ENCODE results near the gene NME9.

DNA sequence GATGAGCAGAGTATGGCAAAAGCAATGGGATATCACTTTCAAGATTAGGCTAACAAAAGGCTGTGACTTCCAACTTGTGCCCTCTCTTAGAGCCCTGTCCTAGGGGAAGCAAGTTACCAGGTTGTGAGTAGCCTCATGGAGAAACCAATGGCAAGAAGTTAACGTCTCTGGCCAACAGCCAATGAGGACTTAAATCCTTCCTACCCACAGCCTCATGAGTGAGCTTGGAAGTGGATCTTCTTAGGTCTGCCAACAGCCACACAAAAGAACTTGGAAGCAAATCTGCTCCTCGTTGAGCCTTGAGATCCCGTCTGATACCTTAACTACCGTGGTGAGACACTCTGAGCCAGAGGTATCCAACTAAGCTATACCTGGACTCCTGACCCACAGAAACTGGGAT, 5.7 kb downstream of the NME9 start:
- TF ChIP-seq, protein P1, sequence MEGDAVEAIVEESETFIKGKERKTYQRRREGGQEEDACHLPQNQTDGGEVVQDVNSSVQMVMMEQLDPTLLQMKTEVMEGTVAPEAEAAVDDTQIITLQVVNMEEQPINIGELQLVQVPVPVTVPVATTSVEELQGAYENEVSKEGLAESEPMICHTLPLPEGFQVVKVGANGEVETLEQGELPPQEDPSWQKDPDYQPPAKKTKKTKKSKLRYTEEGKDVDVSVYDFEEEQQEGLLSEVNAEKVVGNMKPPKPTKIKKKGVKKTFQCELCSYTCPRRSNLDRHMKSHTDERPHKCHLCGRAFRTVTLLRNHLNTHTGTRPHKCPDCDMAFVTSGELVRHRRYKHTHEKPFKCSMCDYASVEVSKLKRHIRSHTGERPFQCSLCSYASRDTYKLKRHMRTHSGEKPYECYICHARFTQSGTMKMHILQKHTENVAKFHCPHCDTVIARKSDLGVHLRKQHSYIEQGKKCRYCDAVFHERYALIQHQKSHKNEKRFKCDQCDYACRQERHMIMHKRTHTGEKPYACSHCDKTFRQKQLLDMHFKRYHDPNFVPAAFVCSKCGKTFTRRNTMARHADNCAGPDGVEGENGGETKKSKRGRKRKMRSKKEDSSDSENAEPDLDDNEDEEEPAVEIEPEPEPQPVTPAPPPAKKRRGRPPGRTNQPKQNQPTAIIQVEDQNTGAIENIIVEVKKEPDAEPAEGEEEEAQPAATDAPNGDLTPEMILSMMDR (IDR thresholded peaks at IDR 0.05): no peak
- TF ChIP-seq, protein P2, sequence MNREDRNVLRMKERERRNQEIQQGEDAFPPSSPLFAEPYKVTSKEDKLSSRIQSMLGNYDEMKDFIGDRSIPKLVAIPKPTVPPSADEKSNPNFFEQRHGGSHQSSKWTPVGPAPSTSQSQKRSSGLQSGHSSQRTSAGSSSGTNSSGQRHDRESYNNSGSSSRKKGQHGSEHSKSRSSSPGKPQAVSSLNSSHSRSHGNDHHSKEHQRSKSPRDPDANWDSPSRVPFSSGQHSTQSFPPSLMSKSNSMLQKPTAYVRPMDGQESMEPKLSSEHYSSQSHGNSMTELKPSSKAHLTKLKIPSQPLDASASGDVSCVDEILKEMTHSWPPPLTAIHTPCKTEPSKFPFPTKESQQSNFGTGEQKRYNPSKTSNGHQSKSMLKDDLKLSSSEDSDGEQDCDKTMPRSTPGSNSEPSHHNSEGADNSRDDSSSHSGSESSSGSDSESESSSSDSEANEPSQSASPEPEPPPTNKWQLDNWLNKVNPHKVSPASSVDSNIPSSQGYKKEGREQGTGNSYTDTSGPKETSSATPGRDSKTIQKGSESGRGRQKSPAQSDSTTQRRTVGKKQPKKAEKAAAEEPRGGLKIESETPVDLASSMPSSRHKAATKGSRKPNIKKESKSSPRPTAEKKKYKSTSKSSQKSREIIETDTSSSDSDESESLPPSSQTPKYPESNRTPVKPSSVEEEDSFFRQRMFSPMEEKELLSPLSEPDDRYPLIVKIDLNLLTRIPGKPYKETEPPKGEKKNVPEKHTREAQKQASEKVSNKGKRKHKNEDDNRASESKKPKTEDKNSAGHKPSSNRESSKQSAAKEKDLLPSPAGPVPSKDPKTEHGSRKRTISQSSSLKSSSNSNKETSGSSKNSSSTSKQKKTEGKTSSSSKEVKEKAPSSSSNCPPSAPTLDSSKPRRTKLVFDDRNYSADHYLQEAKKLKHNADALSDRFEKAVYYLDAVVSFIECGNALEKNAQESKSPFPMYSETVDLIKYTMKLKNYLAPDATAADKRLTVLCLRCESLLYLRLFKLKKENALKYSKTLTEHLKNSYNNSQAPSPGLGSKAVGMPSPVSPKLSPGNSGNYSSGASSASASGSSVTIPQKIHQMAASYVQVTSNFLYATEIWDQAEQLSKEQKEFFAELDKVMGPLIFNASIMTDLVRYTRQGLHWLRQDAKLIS (CRISPR knock-in tag; IDR thresholded peaks at IDR 0.05; ENCODE audit: borderline replicate concordance): no peak
- no peak for TF ChIP-seq SP1 (CRISPR knock-in tag; conservative IDR thresholded peaks at IDR 0.05)
- no peak for TF ChIP-seq CREM (CRISPR knock-in tag; IDR thresholded peaks at IDR 0.05)
- TF ChIP-seq TEAD4 (CRISPR knock-in tag; IDR thresholded peaks at IDR 0.05): no peak
- no peak for TF ChIP-seq RELA (CRISPR knock-in tag; IDR thresholded peaks at IDR 0.05; ENCODE audit: borderline replicate concordance)
- no peak for TF ChIP-seq ETV6 (CRISPR knock-in tag; IDR thresholded peaks at IDR 0.05)
- no peak for TF ChIP-seq ELF4 (CRISPR knock-in tag; IDR thresholded peaks at IDR 0.05; ENCODE audit: low read depth)
- no peak for TF ChIP-seq CREB1 (CRISPR knock-in tag; IDR thresholded peaks at IDR 0.05)
- no peak for TF ChIP-seq CBFB (CRISPR knock-in tag; IDR thresholded peaks at IDR 0.05; ENCODE audit: low read depth)
- TF ChIP-seq, protein P3, sequence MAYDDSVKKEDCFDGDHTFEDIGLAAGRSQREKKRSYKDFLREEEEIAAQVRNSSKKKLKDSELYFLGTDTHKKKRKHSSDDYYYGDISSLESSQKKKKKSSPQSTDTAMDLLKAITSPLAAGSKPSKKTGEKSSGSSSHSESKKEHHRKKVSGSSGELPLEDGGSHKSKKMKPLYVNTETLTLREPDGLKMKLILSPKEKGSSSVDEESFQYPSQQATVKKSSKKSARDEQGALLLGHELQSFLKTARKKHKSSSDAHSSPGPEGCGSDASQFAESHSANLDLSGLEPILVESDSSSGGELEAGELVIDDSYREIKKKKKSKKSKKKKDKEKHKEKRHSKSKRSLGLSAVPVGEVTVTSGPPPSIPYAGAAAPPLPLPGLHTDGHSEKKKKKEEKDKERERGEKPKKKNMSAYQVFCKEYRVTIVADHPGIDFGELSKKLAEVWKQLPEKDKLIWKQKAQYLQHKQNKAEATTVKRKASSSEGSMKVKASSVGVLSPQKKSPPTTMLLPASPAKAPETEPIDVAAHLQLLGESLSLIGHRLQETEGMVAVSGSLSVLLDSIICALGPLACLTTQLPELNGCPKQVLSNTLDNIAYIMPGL (CRISPR knock-in tag; IDR thresholded peaks at IDR 0.05): no peak
- TF ChIP-seq ZNF232 (CRISPR knock-in tag; IDR thresholded peaks at IDR 0.05): no peak
